Neural progenitor cell (in vitro differentiated cells): Measurements from ENCODE around the gene NRIP2.
"Not testable (repeated sequence)": the region's sequence is repeated elsewhere in the genome, so short reads cannot be mapped to it uniquely, and the experiment has no call there.

Experiments
- CTCF ChIP-seq: fragments of 200-600 bp; sonication (generic); IDR thresholded peaks from 2 replicates; pipeline ENCODE4 v1.5.1; 2017; ENCODE audit warnings: antibody characterized with exemption, mild to moderate bottlenecking
- EZH2 ChIP-seq: fragments of 200-600 bp; sonication (generic); IDR thresholded peaks from 2 replicates; pipeline ENCODE4 v1.6.1; 2017; ENCODE audit warnings: antibody characterized with exemption, mild to moderate bottlenecking, moderate library complexity
- EZH2phosphoT487 ChIP-seq: fragments of 200-600 bp; sonication (generic); IDR thresholded peaks from 2 replicates; pipeline ENCODE4 v1.6.1; 2017; ENCODE audit warnings: antibody characterized with exemption

- not testable (repeated sequence) for TF ChIP-seq CTCF, EZH2phosphoT487, EZH2
Observed at GRCh38 chr12:2868986-2869632, 34.3 kb upstream of the NRIP2 start.
